A549 (cell line): ENCODE measurements around the gene ANXA10. TPM values are rescaled to one million over a fixed set of nuclear protein-coding genes. Genes with fewer than 3 reads are reported as not detected.

Experiments used
- ATAC-seq, 2 experiments: fragments of 200-7000 bp in 1 of 2; fragments of >200 bp in 1 of 2; cut with Nextera tagmentation in 1 of 2; cut with Tn5 transposase in 1 of 2; 3 replicates each; pipeline versions ENCODE4 v1.8.0 to v1.9.1; 2018 to 2020; ENCODE audit warnings: mild to moderate bottlenecking in 1 of 2, moderate library complexity in 1 of 2
- CTCF ChIA-PET: fragments of 300-600 bp; sonication (Branson Sonifier 250); formaldehyde crosslinking; extraction: SDS; loops from one replicate; lab custom pipeline; 2021; ENCODE audit warnings: antibody characterized with exemption, inconsistent platforms; lab: Yijun Ruan, JAX
- POLR2A ChIA-PET: fragments of 350-600 bp; formaldehyde crosslinking; extraction: SDS; loops from one replicate; lab custom pipeline; 2021; ENCODE audit warnings: antibody characterized with exemption, inconsistent platforms; lab: Yijun Ruan, JAX
- DNase-seq, 2 experiments: peaks; one replicate each; pipeline versions ENCODE4 v3.0.0 to v3.0.0-alpha.2; 2011 to 2016; ENCODE audit warnings: low read depth in 1 of 2, low spot score in 1 of 2
- FAIRE-seq: peaks from 2 replicates; lab custom pipeline; 2011; peaks lifted over from hg19 to GRCh38; lab: Jason Lieb, UNC
- H3K27ac ChIP-seq, 2 experiments: fragments of >200 bp; sonication (Bioruptor Twin); formaldehyde crosslinking; 3 replicates each; pipeline ENCODE4 v1.5.1; 2016 to 2017
- H3K4me1 ChIP-seq: fragments of >200 bp; sonication (Bioruptor Twin); formaldehyde crosslinking; 3 replicates; pipeline ENCODE4 v1.6.1; 2016
- H3K4me2 ChIP-seq: fragments of >200 bp; sonication (Bioruptor Twin); formaldehyde crosslinking; 3 replicates; pipeline ENCODE4 v1.6.1; 2016
- H3K4me3 ChIP-seq: fragments of >200 bp; sonication (Bioruptor Twin); formaldehyde crosslinking; 3 replicates; pipeline ENCODE4 v1.5.1; 2016
- H3K9me3 ChIP-seq: fragments of >200 bp; sonication (Bioruptor Twin); formaldehyde crosslinking; 3 replicates; pipeline ENCODE4 v1.6.1; 2016
- BCL3 ChIP-seq: fragments of >200 bp; sonication (Bioruptor Twin); formaldehyde crosslinking; IDR thresholded peaks from 3 replicates; pipeline ENCODE4 v1.6.1; 2016
- BHLHE40 ChIP-seq: IDR thresholded peaks from 2 replicates; pipeline ENCODE4 v1.6.1; 2012; ENCODE audit warnings: low read depth, low read length, inconsistent platforms
- CBX8 ChIP-seq: fragments of 200-600 bp; sonication (generic); IDR thresholded peaks from 2 replicates; pipeline ENCODE4 v1.6.1; 2016
- CEBPB ChIP-seq, 2 experiments: fragments of >200 bp in 1 of 2; sonication (Bioruptor Twin) in 1 of 2; formaldehyde crosslinking in 1 of 2; IDR thresholded peaks; 2 replicates each; pipeline ENCODE4 v1.6.1; 2012 to 2016
- CHD4 ChIP-seq: fragments of 200-600 bp; sonication (generic); IDR thresholded peaks from 2 replicates; pipeline ENCODE4 v1.6.1; 2016; ENCODE audit warnings: antibody characterized with exemption, mild to moderate bottlenecking, borderline replicate concordance
- EHF ChIP-seq: fragments of 250-450 bp; sonication (Bioruptor Pico); IDR thresholded peaks from 2 replicates; pipeline ENCODE4 v1.5.0; 2020; ENCODE audit warnings: mild to moderate bottlenecking
- FOSB ChIP-seq: fragments of 250-450 bp; sonication (Bioruptor Pico); IDR thresholded peaks from 2 replicates; pipeline ENCODE4 v1.5.0; 2020; ENCODE audit warnings: mild to moderate bottlenecking, moderate library complexity
- HMGXB4 ChIP-seq: fragments of 250-450 bp; sonication (Bioruptor Pico); IDR thresholded peaks from 2 replicates; pipeline ENCODE4 v1.5.0; 2021; ENCODE audit warnings: mild to moderate bottlenecking, moderate library complexity, borderline replicate concordance
- HOXA7 ChIP-seq: fragments of 250-450 bp; sonication (Bioruptor Pico); IDR thresholded peaks from 2 replicates; pipeline ENCODE4 v1.5.0; 2020; ENCODE audit warnings: mild to moderate bottlenecking, moderate library complexity
- HOXB13 ChIP-seq: fragments of 250-450 bp; sonication (Bioruptor Pico); IDR thresholded peaks from 2 replicates; pipeline ENCODE4 v1.5.0; 2020; ENCODE audit warnings: low read depth, mild to moderate bottlenecking, moderate library complexity
- HOXB5 ChIP-seq: fragments of 250-450 bp; sonication (Bioruptor Pico); IDR thresholded peaks from 2 replicates; pipeline ENCODE4 v1.5.0; 2020; ENCODE audit warnings: mild to moderate bottlenecking, moderate library complexity
- JUN ChIP-seq, 2 experiments: fragments of >200 bp; sonication (Bioruptor Twin); formaldehyde crosslinking; IDR thresholded peaks; 2 replicates in 1 of 2; 3 replicates in 1 of 2; pipeline ENCODE4 v1.6.1; 2016 to 2017
- JUNB ChIP-seq: fragments of >200 bp; sonication (Bioruptor Twin); formaldehyde crosslinking; IDR thresholded peaks from 2 replicates; pipeline ENCODE4 v1.6.1; 2016
- MAFK ChIP-seq: fragments of 450-650 bp; IDR thresholded peaks from 2 replicates; pipeline ENCODE4 v1.6.1; 2014; ENCODE audit not compliant: partially characterized antibody
- NPAS2 ChIP-seq: fragments of 250-450 bp; sonication (Bioruptor Pico); IDR thresholded peaks from 2 replicates; pipeline ENCODE4 v1.8.0; 2022; ENCODE audit warnings: mild to moderate bottlenecking, moderate library complexity, borderline replicate concordance
- RAD21 ChIP-seq, 2 experiments: fragments of >200 bp in 1 of 2; sonication (Bioruptor Twin) in 1 of 2; formaldehyde crosslinking in 1 of 2; IDR thresholded peaks in 1 of 2; conservative IDR thresholded peaks in 1 of 2; 2 replicates in 1 of 2; 3 replicates in 1 of 2; pipeline ENCODE4 v1.6.1; 2012 to 2018; ENCODE audit warnings: inconsistent platforms in 1 of 2
- RCOR1 ChIP-seq: fragments of 150-350 bp; IDR thresholded peaks from 2 replicates; pipeline ENCODE4 v1.6.1; 2014; ENCODE audit warnings: antibody characterized with exemption, low read length, low read depth
- TP53 ChIP-seq: fragments of 250-450 bp; sonication (Bioruptor Pico); IDR thresholded peaks from 2 replicates; pipeline ENCODE4 v1.5.0; 2021; ENCODE audit warnings: mild to moderate bottlenecking, moderate library complexity
- WGBS: methylation state at CpG from one replicate; pipeline ENCODE4 v1.1.6; 2017; ENCODE audit errors: missing lambda C conversion rate; 5-methylcytosine and 5-hydroxymethylcytosine counted together
- polyA plus RNA-seq, 4 experiments: library from polyadenylated mRNA; depleted of rRNA in 3 of 4; stranded (reverse); fragments of >200 nt; fragmentation: RNase III in 1 of 4; extraction: RNeasy Plus Mini Kit Qiagen cat#74134 plus additional on column Dnase treatment in 1 of 4; gene quantifications; 2 replicates in 3 of 4; 3 replicates in 1 of 4; pipeline ENCODE4 v1.2.3, GENCODE V29; 2011 to 2017
- TF ChIP-seq, protein P1 (sequence below): fragments of 200-600 bp; sonication (generic); IDR thresholded peaks from 2 replicates; pipeline ENCODE4 v1.6.1; 2016; ENCODE audit warnings: antibody characterized with exemption, mild to moderate bottlenecking, moderate library complexity

Gene ANXA10
- polyA plus RNA-seq, 2 of the 4 experiments (the other 2 are of a cell fraction), result 1.7 to 4.0 TPM

DNA sequence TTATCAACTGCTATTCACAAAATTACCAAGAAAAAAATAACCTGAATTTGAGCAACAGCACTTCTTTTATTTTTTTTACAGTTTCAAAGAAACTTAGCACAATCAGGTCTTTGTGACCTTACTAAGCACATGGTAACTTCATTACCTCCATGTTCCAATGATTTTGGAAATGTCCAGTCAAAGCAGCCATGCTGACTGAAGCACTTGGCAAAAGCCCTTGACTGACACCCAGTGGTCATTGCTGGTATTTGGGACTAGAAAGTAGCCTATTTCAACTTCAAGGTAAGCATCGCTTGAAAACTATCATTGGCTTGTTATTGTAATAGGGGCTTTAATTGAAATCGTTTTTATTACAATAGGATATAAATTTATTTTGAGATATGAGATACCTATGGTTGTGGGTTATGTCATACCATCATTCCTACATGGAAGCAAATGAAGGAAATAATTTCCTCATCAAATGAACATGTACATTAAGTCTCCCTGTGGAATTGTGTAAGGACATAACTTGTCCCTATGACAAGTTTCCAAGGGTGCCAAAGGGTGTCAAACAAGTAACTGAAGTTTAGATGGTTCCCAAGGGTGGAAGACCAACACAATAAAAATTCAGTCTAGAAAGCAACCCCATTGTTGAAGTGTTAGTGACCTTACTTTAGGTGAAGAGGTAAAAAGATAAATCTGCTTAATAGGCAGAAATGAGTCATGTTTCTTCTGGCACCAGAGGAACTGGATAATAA, 15.2 kb upstream of the ANXA10 start (continued):
- TF ChIP-seq BHLHE40 (no peak), EHF (CRISPR knock-in tag) (no peak), RCOR1 (no peak), CEBPB (IDR thresholded peaks at IDR 0.05) (no peak), HMGXB4 (CRISPR knock-in tag) (no peak), HOXB13 (CRISPR knock-in tag) (no peak), RAD21 (conservative IDR thresholded peaks at IDR 0.05 in 1 of 2, IDR thresholded peaks at IDR 0.05 in 1 of 2) (peak; percentile 82 to 83), FOSB (CRISPR knock-in tag) (no peak), HOXB5 (CRISPR knock-in tag) (no peak), TP53 (CRISPR knock-in tag) (no peak), CHD4 (no peak)
- TF ChIP-seq, protein P1, sequence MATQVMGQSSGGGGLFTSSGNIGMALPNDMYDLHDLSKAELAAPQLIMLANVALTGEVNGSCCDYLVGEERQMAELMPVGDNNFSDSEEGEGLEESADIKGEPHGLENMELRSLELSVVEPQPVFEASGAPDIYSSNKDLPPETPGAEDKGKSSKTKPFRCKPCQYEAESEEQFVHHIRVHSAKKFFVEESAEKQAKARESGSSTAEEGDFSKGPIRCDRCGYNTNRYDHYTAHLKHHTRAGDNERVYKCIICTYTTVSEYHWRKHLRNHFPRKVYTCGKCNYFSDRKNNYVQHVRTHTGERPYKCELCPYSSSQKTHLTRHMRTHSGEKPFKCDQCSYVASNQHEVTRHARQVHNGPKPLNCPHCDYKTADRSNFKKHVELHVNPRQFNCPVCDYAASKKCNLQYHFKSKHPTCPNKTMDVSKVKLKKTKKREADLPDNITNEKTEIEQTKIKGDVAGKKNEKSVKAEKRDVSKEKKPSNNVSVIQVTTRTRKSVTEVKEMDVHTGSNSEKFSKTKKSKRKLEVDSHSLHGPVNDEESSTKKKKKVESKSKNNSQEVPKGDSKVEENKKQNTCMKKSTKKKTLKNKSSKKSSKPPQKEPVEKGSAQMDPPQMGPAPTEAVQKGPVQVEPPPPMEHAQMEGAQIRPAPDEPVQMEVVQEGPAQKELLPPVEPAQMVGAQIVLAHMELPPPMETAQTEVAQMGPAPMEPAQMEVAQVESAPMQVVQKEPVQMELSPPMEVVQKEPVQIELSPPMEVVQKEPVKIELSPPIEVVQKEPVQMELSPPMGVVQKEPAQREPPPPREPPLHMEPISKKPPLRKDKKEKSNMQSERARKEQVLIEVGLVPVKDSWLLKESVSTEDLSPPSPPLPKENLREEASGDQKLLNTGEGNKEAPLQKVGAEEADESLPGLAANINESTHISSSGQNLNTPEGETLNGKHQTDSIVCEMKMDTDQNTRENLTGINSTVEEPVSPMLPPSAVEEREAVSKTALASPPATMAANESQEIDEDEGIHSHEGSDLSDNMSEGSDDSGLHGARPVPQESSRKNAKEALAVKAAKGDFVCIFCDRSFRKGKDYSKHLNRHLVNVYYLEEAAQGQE, result no peak

GRCh38 chr4:168077726-168078239, 14.6 kb upstream of the ANXA10 start:
- ChIA-PET CTCF (no interaction called here), POLR2A (no interaction called here)

More at GRCh38 chr4:168077726-168078239, 14.6 kb upstream of the ANXA10 start:
- Histone ChIP-seq H3K9me3 (no peaks in the 10 kb centered on the region), H3K4me1 (no peaks in the 10 kb centered on the region), H3K4me2 (no peak overlapping the region), H3K27ac (no peak overlapping the region), H3K4me3 (no peak overlapping the region)
- FAIRE-seq (no peak), ATAC-seq (no peak), DNase-seq (no peak)
- WGBS, result 69% methylated on average over 5 of the region's 5 CpGs
- TF ChIP-seq CBX8 (no peak), HOXA7 (CRISPR knock-in tag) (no peak), NPAS2 (CRISPR knock-in tag) (no peak), HOXB5 (CRISPR knock-in tag) (no peak), BCL3 (no peak), JUN (IDR thresholded peaks at IDR 0.05) (no peak), FOSB (CRISPR knock-in tag) (no peak), RAD21 (conservative IDR thresholded peaks at IDR 0.05 in 1 of 2, IDR thresholded peaks at IDR 0.05 in 1 of 2) (no peak), JUNB (no peak), MAFK (no peak)
- TF ChIP-seq, protein P1, result no peak
- TF ChIP-seq, all 56 proteins: peak for 0
